ENCODE results near the gene PAQR5.

Gene PAQR5

DNA sequence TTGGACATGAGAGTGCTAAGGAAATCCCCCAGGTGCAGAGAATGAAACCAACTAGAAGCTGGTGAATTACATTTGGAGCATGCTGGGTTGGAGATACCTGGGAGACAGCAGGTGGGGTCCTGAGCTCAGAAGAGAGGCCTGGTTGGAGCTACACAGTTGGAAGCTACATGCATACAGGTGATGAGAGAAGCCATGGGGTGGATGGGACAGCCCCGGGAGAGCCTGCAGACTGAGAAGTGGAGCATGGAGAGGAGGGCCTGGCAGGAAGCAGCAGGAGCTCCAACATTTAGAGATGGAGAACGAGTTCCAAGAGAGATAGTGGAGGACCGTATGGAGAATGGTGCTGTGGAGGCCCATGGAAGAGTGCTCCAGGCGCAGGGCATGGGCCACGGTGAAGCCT, 10.2 kb downstream of the PAQR5 start:
- H3K9ac ChIP-seq (ENCODE audit: low read depth, low read length): no peak overlapping the region
- no peak overlapping the region for H3K4me3 ChIP-seq (ENCODE audit: low read depth in 1 of 2, low read length in 2 of 2)
- H3K4me2 ChIP-seq (ENCODE audit: insufficient read depth, low read length): no peak overlapping the region
- ATAC-seq (ENCODE audit: insufficient read depth, low read depth) (no peak), DNase-seq (no peak)
- no peak overlapping the region for H3K27ac ChIP-seq (ENCODE audit: low read length)
- no peaks in the 10 kb centered on the region for H3K9me3 ChIP-seq (ENCODE audit: insufficient read depth, low read length, severe bottlenecking)
- no peaks in the 10 kb centered on the region for H3K36me3 ChIP-seq (ENCODE audit: insufficient read depth, low read length)
- no peak overlapping the region for H2AFZ ChIP-seq (ENCODE audit: low read depth, low read length)
- no peaks in the 10 kb centered on the region for H3K79me2 ChIP-seq (ENCODE audit: insufficient read depth, low read length)
- no peaks in the 10 kb centered on the region for H3K4me1 ChIP-seq (ENCODE audit: insufficient read depth, low read length)
- no peaks in the 10 kb centered on the region for H3K27me3 ChIP-seq (ENCODE audit: insufficient read depth, low read length, poor library complexity)
- TF ChIP-seq EZH2 (IDR thresholded peaks at IDR 0.05; ENCODE audit: borderline replicate concordance, low read depth, low read length, severe bottlenecking): no peak
- TF ChIP-seq, protein P1, sequence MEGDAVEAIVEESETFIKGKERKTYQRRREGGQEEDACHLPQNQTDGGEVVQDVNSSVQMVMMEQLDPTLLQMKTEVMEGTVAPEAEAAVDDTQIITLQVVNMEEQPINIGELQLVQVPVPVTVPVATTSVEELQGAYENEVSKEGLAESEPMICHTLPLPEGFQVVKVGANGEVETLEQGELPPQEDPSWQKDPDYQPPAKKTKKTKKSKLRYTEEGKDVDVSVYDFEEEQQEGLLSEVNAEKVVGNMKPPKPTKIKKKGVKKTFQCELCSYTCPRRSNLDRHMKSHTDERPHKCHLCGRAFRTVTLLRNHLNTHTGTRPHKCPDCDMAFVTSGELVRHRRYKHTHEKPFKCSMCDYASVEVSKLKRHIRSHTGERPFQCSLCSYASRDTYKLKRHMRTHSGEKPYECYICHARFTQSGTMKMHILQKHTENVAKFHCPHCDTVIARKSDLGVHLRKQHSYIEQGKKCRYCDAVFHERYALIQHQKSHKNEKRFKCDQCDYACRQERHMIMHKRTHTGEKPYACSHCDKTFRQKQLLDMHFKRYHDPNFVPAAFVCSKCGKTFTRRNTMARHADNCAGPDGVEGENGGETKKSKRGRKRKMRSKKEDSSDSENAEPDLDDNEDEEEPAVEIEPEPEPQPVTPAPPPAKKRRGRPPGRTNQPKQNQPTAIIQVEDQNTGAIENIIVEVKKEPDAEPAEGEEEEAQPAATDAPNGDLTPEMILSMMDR (IDR thresholded peaks at IDR 0.05; ENCODE audit: borderline replicate concordance, extremely low read depth, low read length, poor library complexity, severe bottlenecking): no peak
- H4K20me1 ChIP-seq (ENCODE audit: insufficient read depth, low read length): no peaks in the 10 kb centered on the region

DNA sequence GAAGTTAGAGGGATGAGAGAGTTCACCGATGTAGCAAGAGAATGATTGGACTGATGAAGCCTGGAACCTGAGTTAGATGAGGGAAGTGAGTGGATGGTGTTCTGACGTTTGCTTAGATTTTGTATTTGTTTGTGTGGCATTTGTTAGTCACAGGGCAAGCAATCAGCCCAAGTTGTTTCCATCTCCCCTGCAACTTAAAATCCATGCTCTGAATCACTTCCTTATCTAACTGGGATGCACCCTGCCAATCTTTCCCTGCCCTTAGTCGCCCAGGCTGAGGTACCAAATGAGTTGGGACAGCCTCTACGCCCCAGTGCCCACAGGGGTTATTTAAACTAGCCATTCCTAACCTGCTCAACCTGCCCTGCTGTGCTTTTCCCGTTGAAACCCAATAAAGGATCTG, 12.6 kb downstream of the PAQR5 start:
- H3K9ac ChIP-seq (ENCODE audit: low read depth, low read length): no peak overlapping the region
- no peaks in the 10 kb centered on the region for H3K36me3 ChIP-seq (ENCODE audit: insufficient read depth, low read length)
- ATAC-seq (ENCODE audit: insufficient read depth, low read depth) (no peak), DNase-seq (no peak)
- H4K20me1 ChIP-seq (ENCODE audit: insufficient read depth, low read length): no peaks in the 10 kb centered on the region
- no peaks in the 10 kb centered on the region for H3K4me1 ChIP-seq (ENCODE audit: insufficient read depth, low read length)
- no peak overlapping the region for H3K4me2 ChIP-seq (ENCODE audit: insufficient read depth, low read length)
- TF ChIP-seq EZH2 (IDR thresholded peaks at IDR 0.05; ENCODE audit: borderline replicate concordance, low read depth, low read length, severe bottlenecking): no peak
- TF ChIP-seq, protein P1 (IDR thresholded peaks at IDR 0.05; ENCODE audit: borderline replicate concordance, extremely low read depth, low read length, poor library complexity, severe bottlenecking): no peak
- H3K4me3 ChIP-seq (ENCODE audit: low read depth in 1 of 2, low read length in 2 of 2): no peak overlapping the region
- H3K79me2 ChIP-seq (ENCODE audit: insufficient read depth, low read length): no peaks in the 10 kb centered on the region
- H3K9me3 ChIP-seq (ENCODE audit: insufficient read depth, low read length, severe bottlenecking): no peaks in the 10 kb centered on the region
- H3K27me3 ChIP-seq (ENCODE audit: insufficient read depth, low read length, poor library complexity): no peaks in the 10 kb centered on the region
- H2AFZ ChIP-seq (ENCODE audit: low read depth, low read length): no peak overlapping the region
- no peak overlapping the region for H3K27ac ChIP-seq (ENCODE audit: low read length)

DNA sequence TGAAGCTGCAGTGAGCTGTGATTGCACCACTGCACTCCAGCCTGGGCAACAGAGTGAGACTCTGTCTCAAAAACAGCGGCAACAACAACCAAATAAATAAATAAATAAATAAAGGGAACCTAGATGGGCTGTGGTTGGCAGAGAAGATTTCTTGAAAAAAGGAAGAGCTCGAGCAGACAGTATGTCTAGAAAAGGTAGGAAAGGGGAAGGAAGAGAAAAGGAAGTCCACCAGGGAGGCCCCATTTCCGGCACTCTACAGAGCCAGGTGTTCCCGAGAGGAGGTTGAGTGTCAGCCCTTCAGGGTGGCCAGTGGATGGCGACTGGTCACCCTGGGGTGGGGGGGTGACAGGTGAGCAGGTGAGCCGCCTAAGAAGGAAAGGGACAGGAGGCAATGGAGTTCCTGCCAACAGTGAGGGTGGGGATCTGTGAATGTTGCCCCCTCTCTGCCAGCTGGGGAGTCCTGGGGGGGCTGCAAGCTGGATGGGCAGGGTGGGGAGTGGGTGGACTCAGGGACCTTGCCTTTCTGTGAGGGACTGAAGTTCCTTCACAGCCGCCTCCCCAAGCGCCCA, 14.8 kb downstream of the PAQR5 start:
- no peaks in the 10 kb centered on the region for H3K27me3 ChIP-seq (ENCODE audit: insufficient read depth, low read length, poor library complexity)
- H3K4me2 ChIP-seq (ENCODE audit: insufficient read depth, low read length): no peak overlapping the region
- H3K36me3 ChIP-seq (ENCODE audit: insufficient read depth, low read length): no peaks in the 10 kb centered on the region
- H3K27ac ChIP-seq (ENCODE audit: low read length): no peak overlapping the region
- no peak overlapping the region for H2AFZ ChIP-seq (ENCODE audit: low read depth, low read length)
- no peaks in the 10 kb centered on the region for H4K20me1 ChIP-seq (ENCODE audit: insufficient read depth, low read length)
- no peaks in the 10 kb centered on the region for H3K4me1 ChIP-seq (ENCODE audit: insufficient read depth, low read length)
- no peak overlapping the region for H3K4me3 ChIP-seq (ENCODE audit: low read depth in 1 of 2, low read length in 2 of 2)
- ATAC-seq (ENCODE audit: insufficient read depth, low read depth) (no peak), DNase-seq (no peak)
- H3K79me2 ChIP-seq (ENCODE audit: insufficient read depth, low read length): no peaks in the 10 kb centered on the region
- no peak overlapping the region for H3K9ac ChIP-seq (ENCODE audit: low read depth, low read length)
- TF ChIP-seq EZH2 (IDR thresholded peaks at IDR 0.05; ENCODE audit: borderline replicate concordance, low read depth, low read length, severe bottlenecking): no peak
- TF ChIP-seq, protein P1 (IDR thresholded peaks at IDR 0.05; ENCODE audit: borderline replicate concordance, extremely low read depth, low read length, poor library complexity, severe bottlenecking): no peak
- no peaks in the 10 kb centered on the region for H3K9me3 ChIP-seq (ENCODE audit: insufficient read depth, low read length, severe bottlenecking)

DNA sequence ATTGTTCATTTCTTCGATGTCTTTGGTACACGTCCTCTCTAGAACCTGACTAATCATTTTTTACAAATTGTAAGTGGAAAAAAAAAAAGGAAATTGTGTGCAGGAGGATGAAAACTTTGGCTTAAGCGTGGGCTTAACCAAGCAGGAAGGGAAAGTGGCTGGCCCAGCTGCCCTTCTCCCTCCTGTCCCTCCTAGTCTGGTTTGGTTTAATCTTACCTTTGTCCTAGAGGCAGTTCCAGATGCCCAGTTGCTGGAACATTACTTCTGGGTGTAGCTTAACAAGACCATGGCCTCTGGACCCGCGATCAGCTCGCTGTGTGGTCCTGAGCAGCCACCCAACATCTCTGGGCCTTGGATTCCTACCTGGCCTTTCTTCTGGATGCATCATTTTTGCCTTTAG, 15.4 kb downstream of the PAQR5 start:
- H4K20me1 ChIP-seq (ENCODE audit: insufficient read depth, low read length): no peaks in the 10 kb centered on the region
- H3K4me1 ChIP-seq (ENCODE audit: insufficient read depth, low read length): no peaks in the 10 kb centered on the region
- no peak overlapping the region for H3K4me2 ChIP-seq (ENCODE audit: insufficient read depth, low read length)
- H3K79me2 ChIP-seq (ENCODE audit: insufficient read depth, low read length): no peaks in the 10 kb centered on the region
- H3K9ac ChIP-seq (ENCODE audit: low read depth, low read length): no peak overlapping the region
- H2AFZ ChIP-seq (ENCODE audit: low read depth, low read length): no peak overlapping the region
- H3K36me3 ChIP-seq (ENCODE audit: insufficient read depth, low read length): no peaks in the 10 kb centered on the region
- TF ChIP-seq, protein P1 (IDR thresholded peaks at IDR 0.05; ENCODE audit: borderline replicate concordance, extremely low read depth, low read length, poor library complexity, severe bottlenecking): no peak
- no peak for TF ChIP-seq EZH2 (IDR thresholded peaks at IDR 0.05; ENCODE audit: borderline replicate concordance, low read depth, low read length, severe bottlenecking)
- no peak overlapping the region for H3K27ac ChIP-seq (ENCODE audit: low read length)
- no peaks in the 10 kb centered on the region for H3K27me3 ChIP-seq (ENCODE audit: insufficient read depth, low read length, poor library complexity)
- H3K4me3 ChIP-seq (ENCODE audit: low read depth in 1 of 2, low read length in 2 of 2): no peak overlapping the region
- H3K9me3 ChIP-seq (ENCODE audit: insufficient read depth, low read length, severe bottlenecking): no peaks in the 10 kb centered on the region
- ATAC-seq (ENCODE audit: insufficient read depth, low read depth): no peak
- no peak for DNase-seq

Measured in DND-41 (cell line).